Activated gamma-delta T cell treated with anti-CD3 and anti-CD28 coated beads, Interleukin-2, amount 50 U/mL, for 16 hours (primary cell): ENCODE data around the gene KLRC4.
"Not testable (repeated sequence)": the region's sequence is repeated elsewhere in the genome, so short reads cannot be mapped to it uniquely, and the experiment has no call there.

Experiments used
- DNase-seq: peaks from one replicate; pipeline ENCODE4 v3.0.0-alpha.2; 2020; ENCODE audit warnings: low read depth

Gene KLRC4

GRCh38 chr12:10409392-10409791 is at the start of gene KLRC4:
KLRC4 (minus strand) TSS chr12:10409757; CDS start chr12:10409575, 182 bp downstream.
- DNase-seq: no peak

- no peak for DNase-seq
Observed at GRCh38 chr12:10457760-10458159, 48.2 kb upstream of the KLRC4 start.

GRCh38 chr12:10456856-10457255 is 47.3 kb upstream of the KLRC4 start:
- no peak for DNase-seq

- DNase-seq: no peak
Observed at GRCh38 chr12:10455766-10456165, 46.2 kb upstream of the KLRC4 start.

GRCh38 chr12:10454531-10454930 is 45.0 kb upstream of the KLRC4 start:
- no peak for DNase-seq

- DNase-seq: no peak
Observed at GRCh38 chr12:10453156-10453555, 43.6 kb upstream of the KLRC4 start, which contains the start of gene KLRC1. KLRC1 (minus strand) TSS chr12:10453377; CDS start chr12:10451156, 2,221 bp downstream.

- DNase-seq: no peak
Observed at GRCh38 chr12:10448236-10448635, 38.7 kb upstream of the KLRC4 start.

GRCh38 chr12:10446052-10446451 is 36.5 kb upstream of the KLRC4 start:
- not testable (repeated sequence) for DNase-seq

GRCh38 chr12:10441144-10441543 is 31.6 kb upstream of the KLRC4 start:
- not testable (repeated sequence) for DNase-seq

GRCh38 chr12:10439608-10440274 is 30.2 kb upstream of the KLRC4 start:
- not testable (repeated sequence) for DNase-seq

GRCh38 chr12:10437601-10438000 is 28.0 kb upstream of the KLRC4 start:
- DNase-seq: not testable (repeated sequence)

- not testable (repeated sequence) for DNase-seq
Observed at GRCh38 chr12:10435816-10436215, 26.3 kb upstream of the KLRC4 start, which contains the start of gene KLRC2. KLRC2 (minus strand) TSS chr12:10436010; CDS start chr12:10435986, 24 bp downstream.

- not testable (repeated sequence) for DNase-seq
Observed at GRCh38 chr12:10430623-10431022, 21.1 kb upstream of the KLRC4 start.

GRCh38 chr12:10425938-10426337 is 16.4 kb upstream of the KLRC4 start:
- not testable (repeated sequence) for DNase-seq

- DNase-seq: not testable (repeated sequence)
Observed at GRCh38 chr12:10424260-10424899, 14.8 kb upstream of the KLRC4 start.

GRCh38 chr12:10422159-10422558 is 12.6 kb upstream of the KLRC4 start:
- not testable (repeated sequence) for DNase-seq

GRCh38 chr12:10420334-10420733 is 10.8 kb upstream of the KLRC4 start, which contains the start of gene KLRC3:
KLRC3 (minus strand) TSS chr12:10420595; CDS start chr12:10420550, 45 bp downstream.
- DNase-seq: not testable (repeated sequence)

GRCh38 chr12:10408842-10409241 is 715 bp downstream of the KLRC4 start:
- DNase-seq: no peak

- DNase-seq: no peak
Observed at GRCh38 chr12:10406725-10407124, 2.8 kb downstream of the KLRC4 start.

GRCh38 chr12:10405294-10405693 is 4.3 kb downstream of the KLRC4 start:
- DNase-seq: no peak

- no peak for DNase-seq
Observed at GRCh38 chr12:10404798-10405197, 4.8 kb downstream of the KLRC4 start.

GRCh38 chr12:10400829-10401228 is 8.7 kb downstream of the KLRC4 start:
- no peak for DNase-seq

- no peak for DNase-seq
Observed at GRCh38 chr12:10398168-10398567, 11.4 kb downstream of the KLRC4 start.
